Gastroesophageal sphincter (tissue), 4 donors: ENCODE data around the gene SLC25A41. TPM values are rescaled to one million over a fixed set of nuclear protein-coding genes. Genes with fewer than 3 reads are reported as not detected.

Experiments used
- ATAC-seq: fragments of 150-250 bp; one replicate; pipeline ENCODE4 v1.9.1; 2016; ENCODE audit warnings: mild to moderate bottlenecking, moderate library complexity
- H3K27ac ChIP-seq, 4 donors: fragments of 200-600 bp; sonication (generic) in 3 of 4; 1 replicate in 3 of 4; 2 replicates in 1 of 4; pipeline ENCODE4 v1.5.1; 2016 to 2019
- H3K27me3 ChIP-seq: fragments of 200-600 bp; sonication (generic); one replicate; pipeline ENCODE4 v1.5.1; 2019
- H3K36me3 ChIP-seq, 2 donors: fragments of 200-600 bp; sonication (generic); one replicate each; pipeline ENCODE4 v1.5.1; 2019; ENCODE audit warnings: control low read depth in 1 of 2
- H3K4me1 ChIP-seq, 3 donors: fragments of 200-600 bp; sonication (generic); 1 replicate in 2 of 3; 2 replicates in 1 of 3; pipeline ENCODE4 v1.5.1; 2016 to 2019; ENCODE audit warnings: control low read depth in 2 of 3
- H3K4me3 ChIP-seq, 2 donors: fragments of 200-600 bp; sonication (generic); one replicate each; pipeline ENCODE4 v1.5.1; 2019; ENCODE audit warnings: mild to moderate bottlenecking in 1 of 2, moderate library complexity in 1 of 2
- H3K9me3 ChIP-seq, 3 donors: fragments of 200-600 bp; sonication (generic); one replicate each; pipeline ENCODE4 v1.5.1; 2017 to 2019; ENCODE audit warnings: control low read depth in 2 of 3
- CTCF ChIP-seq, 4 experiments: fragments of 200-600 bp in 2 of 4; fragments of 450-650 bp in 2 of 4; sonication (generic) in 1 of 4; IDR thresholded peaks; one replicate each; pipeline ENCODE4 v1.5.1; 2017 to 2019; ENCODE audit warnings: antibody characterized with exemption in 4 of 4, mild to moderate bottlenecking in 2 of 4, moderate library complexity in 2 of 4
- EP300 ChIP-seq: sonication (generic); formaldehyde crosslinking; IDR thresholded peaks from one replicate; pipeline ENCODE4 v1.6.1; 2017; ENCODE audit warnings: antibody characterized with exemption, mild to moderate bottlenecking
- POLR2A ChIP-seq, 2 donors: fragments of 450-650 bp; IDR thresholded peaks; one replicate each; pipeline ENCODE4 v1.6.1; 2017; ENCODE audit warnings: antibody characterized with exemption in 2 of 2, mild to moderate bottlenecking in 2 of 2, moderate library complexity in 1 of 2
- POLR2AphosphoS5 ChIP-seq: sonication (generic); formaldehyde crosslinking; IDR thresholded peaks from one replicate; pipeline ENCODE4 v1.6.1; 2017; ENCODE audit warnings: antibody characterized with exemption
- WGBS, 2 donors: methylation state at CpG; one replicate each; pipeline ENCODE4 v1.1.5; 2018; ENCODE audit warnings: low coverage in 1 of 2; 5-methylcytosine and 5-hydroxymethylcytosine counted together
- total RNA-seq, 4 donors: library from RNA; depleted of rRNA; stranded (reverse); fragments of >200 nt; gene quantifications; one replicate each; pipeline ENCODE4 v1.1.0, GENCODE V29; 2016

Gene SLC25A41
- total RNA-seq, 4 donors from 2014 or later = 0.27 to 1.3 TPM; not detected in 2

GRCh38 chr19:6475321-6476108 lies 42.0 kb upstream of the SLC25A41 start:
- Histone ChIP-seq H3K4me3 (no peak overlapping the region), H3K36me3 (no peaks in the 10 kb centered on the region), H3K27ac (no peak overlapping the region), H3K4me1 (peaks cover 0 to 20% (median 8%) of the 10 kb centered on the region in 3 donors), H3K9me3 (no peaks in the 10 kb centered on the region), H3K27me3 (peaks cover 72% of the 10 kb centered on the region)
- TF ChIP-seq POLR2AphosphoS5 (no peak), POLR2A (IDR thresholded peaks at IDR 0.05) (no peak), CTCF (IDR thresholded peaks at IDR 0.05) (no peak)
- 6% methylated on average over 2 of the region's 52 CpGs; no CpG with 5 or more reads in 1 of the 2 donors for WGBS, 2 donors
- ATAC-seq = no peak

- 73% methylated on average over 4 of the region's 9 CpGs; no CpG with 5 or more reads in 1 of the 2 donors for WGBS, 2 donors
- Histone ChIP-seq H3K4me1 (peaks cover 0 to 20% (median 8%) of the 10 kb centered on the region in 3 donors), H3K27ac (no peak overlapping the region), H3K27me3 (peaks cover 55% of the 10 kb centered on the region), H3K4me3 (no peak overlapping the region), H3K9me3 (no peaks in the 10 kb centered on the region), H3K36me3 (no peaks in the 10 kb centered on the region)
- ATAC-seq = no peak
- TF ChIP-seq EP300 = no peak
- TF ChIP-seq POLR2A (IDR thresholded peaks at IDR 0.05) = no peak
- TF ChIP-seq POLR2AphosphoS5 = no peak
- no peak for TF ChIP-seq CTCF (IDR thresholded peaks at IDR 0.05)
These were observed 40.1 kb upstream of the SLC25A41 start for GRCh38 chr19:6473647-6474046.

- TF ChIP-seq CTCF (IDR thresholded peaks at IDR 0.05) (no peak), POLR2A (IDR thresholded peaks at IDR 0.05) (no peak), POLR2AphosphoS5 (no peak), EP300 (no peak)
- WGBS, 2 donors = no CpG with 5 or more reads among the region's 4 CpGs
- ATAC-seq = no peak
- Histone ChIP-seq H3K4me3 (no peak overlapping the region), H3K9me3 (no peaks in the 10 kb centered on the region), H3K36me3 (no peaks in the 10 kb centered on the region), H3K27me3 (peaks cover 45% of the 10 kb centered on the region), H3K4me1 (peaks cover 0 to 20% (median 8%) of the 10 kb centered on the region in 3 donors), H3K27ac (no peak overlapping the region)
These were observed 39.1 kb upstream of the SLC25A41 start for GRCh38 chr19:6472713-6473112.

GRCh38 chr19:6471076-6471475 lies 37.5 kb upstream of the SLC25A41 start:
- Histone ChIP-seq H3K27me3 (peaks cover 29% of the 10 kb centered on the region), H3K27ac (no peak overlapping the region), H3K36me3 (no peaks in the 10 kb centered on the region), H3K4me3 (no peak overlapping the region), H3K9me3 (no peaks in the 10 kb centered on the region), H3K4me1 (peaks cover 0 to 9% (median 5%) of the 10 kb centered on the region in 3 donors)
- WGBS, 2 donors = 61 to 83% methylated on average over 6 of the region's 14 CpGs
- ATAC-seq = no peak
- TF ChIP-seq CTCF (IDR thresholded peaks at IDR 0.05) = no peak
- TF ChIP-seq POLR2AphosphoS5 = no peak
- no peak for TF ChIP-seq POLR2A (IDR thresholded peaks at IDR 0.05)
- TF ChIP-seq EP300 = no peak

GRCh38 chr19:6470173-6470572 lies 36.6 kb upstream of the SLC25A41 start:
- Histone ChIP-seq H3K9me3 (no peaks in the 10 kb centered on the region), H3K36me3 (no peaks in the 10 kb centered on the region), H3K4me1 (peaks cover 0 to under 1% (median 0%) of the 10 kb centered on the region in 3 donors), H3K27ac (no peak overlapping the region), H3K4me3 (no peak overlapping the region), H3K27me3 (peaks cover 22% of the 10 kb centered on the region)
- TF ChIP-seq POLR2AphosphoS5 = no peak
- no peak for TF ChIP-seq POLR2A (IDR thresholded peaks at IDR 0.05)
- TF ChIP-seq CTCF (IDR thresholded peaks at IDR 0.05) = no peak
- WGBS, 2 donors = 64 to 88% methylated on average over 3 of the region's 8 CpGs
- no peak for ATAC-seq
